Activated CD8-positive, alpha-beta T cell treated with anti-CD3 and anti-CD28 coated beads for 36 hours (primary cell): Measurements from ENCODE around the gene ZIC4. TPM values are rescaled to one million over a fixed set of nuclear protein-coding genes. Genes with fewer than 3 reads are reported as not detected.

Experiments
- ATAC-seq: fragments of 200-7000 bp; cut with Tn5 transposase; one replicate; pipeline ENCODE4 v1.10.0; 2021; ENCODE audit warnings: mild to moderate bottlenecking, moderate library complexity
- CTCF ChIA-PET: fragments of 350-600 bp; sonication (Branson Sonifier 250); formaldehyde crosslinking; loops from one replicate; lab custom pipeline; 2021; ENCODE audit warnings: antibody characterized with exemption; lab: Charles Lee
- POLR2A ChIA-PET: fragments of 350-600 bp; sonication (Branson Sonifier 250); formaldehyde crosslinking; loops from one replicate; lab custom pipeline; 2021; ENCODE audit warnings: antibody characterized with exemption; lab: Charles Lee
- DNase-seq: peaks from one replicate; pipeline ENCODE4 v3.0.0-alpha.2; 2020
- H3K27ac Mint-ChIP-seq: one replicate; pipeline ENCODE4 v1.8.0; 2021; ENCODE audit warnings: mild to moderate bottlenecking, mixed read lengths
- H3K27me3 Mint-ChIP-seq: one replicate; pipeline ENCODE4 v1.8.0; 2021; ENCODE audit warnings: mixed read lengths
- H3K36me3 Mint-ChIP-seq: one replicate; pipeline ENCODE4 v1.8.0; 2021; ENCODE audit warnings: low read depth, mixed read lengths
- H3K4me1 Mint-ChIP-seq: one replicate; pipeline ENCODE4 v1.8.0; 2021; ENCODE audit warnings: low read depth, mixed read lengths
- H3K4me3 Mint-ChIP-seq: one replicate; pipeline ENCODE4 v1.8.0; 2021; ENCODE audit warnings: mild to moderate bottlenecking, moderate library complexity, mixed read lengths
- H3K9me3 Mint-ChIP-seq: one replicate; pipeline ENCODE4 v1.8.0; 2021; ENCODE audit warnings: mixed read lengths
- intact Hi-C: fragments of 100-400 bp; cut with micrococcal nuclease; formaldehyde crosslinking; loops from one replicate; pipeline ENCODE4 v1.10.0; 2022
- total RNA-seq, 2 experiments: library from RNA; stranded (reverse); gene quantifications; one replicate each; pipeline ENCODE4 v1.2.3, GENCODE V29; 2021
- TF ChIP-seq, protein P1 (sequence below): fragments of 200-600 bp; IDR thresholded peaks from one replicate; pipeline ENCODE4 v1.8.0; 2022; ENCODE audit warnings: antibody characterized with exemption, mild to moderate bottlenecking

The ZIC4 gene
- total RNA-seq, 2 experiments from 2014 or later: not detected

DNA sequence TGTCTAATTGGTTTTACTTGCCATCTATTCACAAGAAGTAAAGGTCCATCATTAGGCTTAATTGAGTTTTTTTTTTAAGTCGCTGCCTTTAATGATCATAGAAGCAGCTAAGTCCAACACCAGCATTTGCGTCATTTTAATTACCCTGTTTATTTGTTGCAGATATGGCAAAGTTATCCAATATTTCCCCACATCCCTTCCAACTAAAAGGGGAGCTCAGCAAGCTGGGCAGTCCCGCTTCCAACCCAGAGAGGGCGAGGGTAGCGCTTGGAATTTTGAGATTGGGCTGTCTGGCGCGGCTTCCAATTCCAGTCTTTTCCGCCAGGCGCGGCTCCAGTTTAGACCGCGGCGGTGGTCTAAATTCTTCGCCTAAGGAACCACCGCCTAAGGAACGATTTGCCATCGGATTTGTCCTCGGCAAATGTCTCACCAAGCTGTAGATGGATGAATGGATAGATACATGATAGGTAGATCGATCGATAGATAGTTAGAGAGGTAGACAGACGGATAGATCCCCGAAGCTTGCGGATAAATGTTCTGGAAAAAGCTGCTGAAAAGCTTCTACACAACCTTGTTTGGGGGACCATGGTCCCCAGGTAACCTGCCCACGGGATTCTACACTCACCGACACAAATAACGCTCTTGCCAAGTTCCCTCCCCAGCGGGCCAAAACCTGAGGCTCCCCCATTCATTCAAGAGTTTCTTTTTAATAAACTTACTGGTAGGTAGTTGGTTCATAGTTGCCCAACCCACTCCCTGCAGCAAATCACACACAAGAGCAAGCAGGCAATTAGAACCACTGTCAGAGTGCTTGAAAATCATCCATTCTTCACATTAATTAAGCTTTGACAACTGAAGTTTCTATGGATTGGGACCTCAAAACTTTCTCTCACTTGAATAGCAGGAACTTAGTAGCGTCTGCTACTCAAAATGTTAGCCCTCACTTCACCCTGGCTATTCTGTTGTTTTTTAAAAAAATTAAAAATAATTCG is 49.1 kb downstream of the ZIC4 start:
- TF ChIP-seq, protein P1, sequence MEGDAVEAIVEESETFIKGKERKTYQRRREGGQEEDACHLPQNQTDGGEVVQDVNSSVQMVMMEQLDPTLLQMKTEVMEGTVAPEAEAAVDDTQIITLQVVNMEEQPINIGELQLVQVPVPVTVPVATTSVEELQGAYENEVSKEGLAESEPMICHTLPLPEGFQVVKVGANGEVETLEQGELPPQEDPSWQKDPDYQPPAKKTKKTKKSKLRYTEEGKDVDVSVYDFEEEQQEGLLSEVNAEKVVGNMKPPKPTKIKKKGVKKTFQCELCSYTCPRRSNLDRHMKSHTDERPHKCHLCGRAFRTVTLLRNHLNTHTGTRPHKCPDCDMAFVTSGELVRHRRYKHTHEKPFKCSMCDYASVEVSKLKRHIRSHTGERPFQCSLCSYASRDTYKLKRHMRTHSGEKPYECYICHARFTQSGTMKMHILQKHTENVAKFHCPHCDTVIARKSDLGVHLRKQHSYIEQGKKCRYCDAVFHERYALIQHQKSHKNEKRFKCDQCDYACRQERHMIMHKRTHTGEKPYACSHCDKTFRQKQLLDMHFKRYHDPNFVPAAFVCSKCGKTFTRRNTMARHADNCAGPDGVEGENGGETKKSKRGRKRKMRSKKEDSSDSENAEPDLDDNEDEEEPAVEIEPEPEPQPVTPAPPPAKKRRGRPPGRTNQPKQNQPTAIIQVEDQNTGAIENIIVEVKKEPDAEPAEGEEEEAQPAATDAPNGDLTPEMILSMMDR: no peak
- peaks cover 2% of the 10 kb centered on the region for H3K4me1 Mint-ChIP-seq
- POLR2A ChIA-PET: no interaction called here
- intact Hi-C loops: loop anchor here (10.0 kb wide), 1 partner anchor 58 kb away; no protein-coding TSS in a partner anchor
- CTCF ChIA-PET: no interaction called here
- peaks cover 5% of the 10 kb centered on the region for H3K9me3 Mint-ChIP-seq
- no peak overlapping the region for H3K4me3 Mint-ChIP-seq
- peaks cover 73% of the 10 kb centered on the region for H3K27me3 Mint-ChIP-seq
- no peaks in the 10 kb centered on the region for H3K36me3 Mint-ChIP-seq
- DNase-seq (no peak), ATAC-seq (no peak)
- H3K27ac Mint-ChIP-seq: no peak overlapping the region

DNA sequence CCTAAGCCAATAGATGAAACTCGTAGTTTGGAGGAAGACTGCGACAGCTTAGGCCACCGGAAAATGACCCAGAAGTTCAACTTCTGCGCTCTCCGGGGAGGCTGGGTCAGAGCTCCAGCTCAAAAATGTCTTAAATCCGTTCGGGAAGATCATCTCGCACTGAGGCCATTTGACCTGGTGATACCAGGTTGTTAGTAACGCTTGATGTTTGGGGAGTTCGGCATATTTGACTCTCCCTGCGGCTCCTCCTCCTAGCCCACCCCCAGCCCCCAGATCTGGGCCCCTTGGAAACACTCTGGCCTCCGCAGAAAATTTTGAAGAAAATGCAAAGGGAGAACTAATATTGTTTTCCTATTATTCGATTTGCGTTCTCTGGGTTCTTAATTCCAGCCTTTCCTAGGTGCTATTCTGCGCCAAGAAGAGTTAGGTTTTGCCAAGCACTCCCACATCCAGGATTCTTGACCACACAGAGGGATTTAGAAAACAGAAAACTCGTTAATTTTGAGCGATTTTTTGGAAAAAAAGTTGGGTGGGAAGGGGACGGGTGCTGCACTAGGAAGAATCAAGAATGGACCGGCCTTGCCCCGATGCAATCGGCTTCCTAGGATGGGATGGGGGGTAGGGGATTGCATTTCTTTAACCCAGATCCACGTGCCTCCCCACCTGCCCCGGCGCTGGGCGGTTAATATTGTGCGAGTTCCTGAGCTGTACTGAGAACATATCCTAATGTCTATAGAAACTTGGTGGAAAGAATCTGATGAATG is 50.0 kb downstream of the ZIC4 start:
- CTCF ChIA-PET: no interaction called here
- ATAC-seq (no peak), DNase-seq (no peak)
- POLR2A ChIA-PET: no interaction called here
- no peak overlapping the region for H3K27ac Mint-ChIP-seq
- TF ChIP-seq, protein P1: no peak
- intact Hi-C loops: loop anchor here (10.0 kb wide), 1 partner anchor 58 kb away; no protein-coding TSS in a partner anchor
- H3K27me3 Mint-ChIP-seq: peaks cover 68% of the 10 kb centered on the region
- no peaks in the 10 kb centered on the region for H3K36me3 Mint-ChIP-seq
- H3K9me3 Mint-ChIP-seq: peaks cover 5% of the 10 kb centered on the region
- no peak overlapping the region for H3K4me3 Mint-ChIP-seq
- no peaks in the 10 kb centered on the region for H3K4me1 Mint-ChIP-seq

DNA sequence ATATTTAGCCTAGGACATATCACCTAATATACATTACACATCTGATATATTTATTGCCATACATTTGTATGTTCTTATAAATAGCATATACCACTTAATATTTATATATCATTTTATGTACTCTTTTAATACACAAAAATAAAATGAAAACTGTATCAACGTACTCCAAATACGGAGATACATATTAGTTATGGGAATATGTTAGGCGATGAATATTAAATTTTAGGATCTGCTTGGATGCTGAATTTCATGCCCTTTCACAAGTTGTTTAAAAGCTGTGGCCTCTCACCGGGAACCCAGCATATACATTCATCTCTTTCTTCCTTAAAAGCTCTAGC is 50.6 kb downstream of the ZIC4 start:
- ChIA-PET CTCF (no interaction called here), POLR2A (no interaction called here)
- DNase-seq: no peak
- ATAC-seq: no peak
- Mint-ChIP-seq H3K4me1 (no peaks in the 10 kb centered on the region), H3K27me3 (peaks cover 63% of the 10 kb centered on the region), H3K4me3 (no peak overlapping the region), H3K27ac (no peak overlapping the region), H3K36me3 (no peaks in the 10 kb centered on the region), H3K9me3 (peaks cover 5% of the 10 kb centered on the region)
- TF ChIP-seq, protein P1: no peak
- intact Hi-C loops: loop anchor here (10.0 kb wide), 1 partner anchor 59 kb away; no protein-coding TSS in a partner anchor

DNA sequence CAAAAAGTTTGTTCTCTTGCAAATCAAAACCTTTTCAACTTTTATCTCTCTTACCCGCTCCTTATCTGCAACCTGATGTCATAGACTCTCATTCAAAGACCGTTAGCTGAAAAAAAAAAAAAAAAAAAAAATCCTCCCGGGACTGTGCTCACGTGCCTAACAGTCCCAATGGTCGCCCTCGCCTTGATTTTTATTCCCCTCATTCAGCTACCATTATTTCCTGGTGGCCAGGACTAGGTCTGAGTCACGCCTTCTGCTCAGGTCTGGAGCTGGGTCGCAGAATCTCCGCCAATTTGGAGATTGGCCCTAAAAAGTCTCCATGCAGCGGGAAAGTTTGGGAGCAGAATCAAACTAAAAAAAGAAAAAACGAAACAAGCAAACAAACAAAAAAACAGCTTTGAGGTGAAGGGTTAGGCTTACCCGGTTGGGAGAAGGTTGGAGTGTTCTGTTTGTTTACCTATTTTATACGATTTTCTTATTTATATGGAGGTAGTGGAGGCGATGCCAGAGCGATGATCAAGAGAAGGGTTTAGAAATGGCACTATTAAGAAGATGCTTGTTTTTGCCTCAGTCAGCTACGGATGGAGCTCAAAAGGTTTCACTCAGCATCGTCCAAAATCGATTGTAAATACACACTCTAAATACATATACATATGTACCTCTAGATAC is 51.1 kb downstream of the ZIC4 start:
- ChIA-PET POLR2A (no interaction called here), CTCF (no interaction called here)
- intact Hi-C loops: loop anchor here (10.0 kb wide), 1 partner anchor 60 kb away; no protein-coding TSS in a partner anchor
- Mint-ChIP-seq H3K27ac (no peak overlapping the region), H3K4me3 (no peak overlapping the region), H3K9me3 (peaks cover 5% of the 10 kb centered on the region), H3K27me3 (peaks cover 58% of the 10 kb centered on the region), H3K36me3 (no peaks in the 10 kb centered on the region), H3K4me1 (no peaks in the 10 kb centered on the region)
- DNase-seq: no peak
- ATAC-seq: no peak
- TF ChIP-seq, protein P1: no peak
